Ramos (cell line): ENCODE measurements around the gene CELF2.

Experiments used
- in situ Hi-C: fragments of 300-500 bp; cut with MboI; formaldehyde crosslinking; loops from one replicate; pipeline ENCODE4 v1.14.3; 2022; ENCODE audit warnings: low sequenced_read_pairs; ENCODE audit not compliant: unreplicated experiment

CELF2 gene

DNA sequence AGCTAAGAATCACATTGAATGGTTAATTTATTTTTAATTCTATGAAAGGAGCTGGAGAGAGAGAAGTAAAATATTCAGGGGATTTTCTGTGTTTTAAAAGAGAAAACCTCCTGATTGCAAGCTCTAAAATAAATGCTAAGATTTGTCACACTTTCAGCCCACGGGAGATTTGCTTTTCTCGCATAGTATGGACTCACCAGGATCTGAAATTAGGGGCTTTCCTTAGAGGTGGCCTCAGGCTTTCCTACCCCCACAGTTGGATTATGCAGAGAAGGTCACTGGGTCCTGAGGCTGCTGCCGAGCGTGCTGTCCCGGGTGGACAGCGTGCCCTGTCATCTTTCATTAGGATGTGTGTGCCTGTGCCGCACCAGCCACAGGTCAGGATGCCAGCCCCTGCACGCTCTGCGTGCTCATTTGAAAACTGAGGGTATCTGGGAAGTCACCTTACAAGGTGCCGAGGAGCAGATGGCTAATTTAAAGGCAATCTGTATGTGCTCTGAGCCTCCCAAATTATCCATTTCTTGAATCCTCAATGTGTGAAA lies 258.8 kb downstream of the CELF2 start:
- in situ Hi-C loops: no loop called here

DNA sequence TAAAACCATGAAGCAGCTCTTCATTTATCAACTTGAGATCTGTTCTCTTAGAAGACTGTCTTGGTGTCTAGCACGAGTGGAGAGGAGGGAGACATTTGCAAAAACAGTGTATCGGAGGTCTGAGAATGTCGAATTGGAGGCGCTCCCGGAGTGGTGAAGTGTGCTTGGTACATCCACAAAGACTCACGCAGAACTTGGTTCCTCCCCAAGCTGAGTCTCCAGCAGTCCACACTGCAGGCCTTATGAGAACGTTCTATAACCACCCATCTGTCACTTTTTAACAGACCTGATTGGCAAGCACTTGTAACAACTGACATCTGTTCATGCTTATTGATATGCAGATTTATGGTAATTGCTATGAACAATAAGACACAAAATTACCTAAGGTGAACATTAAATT lies 261.6 kb downstream of the CELF2 start:
- in situ Hi-C loops: no loop called here

DNA sequence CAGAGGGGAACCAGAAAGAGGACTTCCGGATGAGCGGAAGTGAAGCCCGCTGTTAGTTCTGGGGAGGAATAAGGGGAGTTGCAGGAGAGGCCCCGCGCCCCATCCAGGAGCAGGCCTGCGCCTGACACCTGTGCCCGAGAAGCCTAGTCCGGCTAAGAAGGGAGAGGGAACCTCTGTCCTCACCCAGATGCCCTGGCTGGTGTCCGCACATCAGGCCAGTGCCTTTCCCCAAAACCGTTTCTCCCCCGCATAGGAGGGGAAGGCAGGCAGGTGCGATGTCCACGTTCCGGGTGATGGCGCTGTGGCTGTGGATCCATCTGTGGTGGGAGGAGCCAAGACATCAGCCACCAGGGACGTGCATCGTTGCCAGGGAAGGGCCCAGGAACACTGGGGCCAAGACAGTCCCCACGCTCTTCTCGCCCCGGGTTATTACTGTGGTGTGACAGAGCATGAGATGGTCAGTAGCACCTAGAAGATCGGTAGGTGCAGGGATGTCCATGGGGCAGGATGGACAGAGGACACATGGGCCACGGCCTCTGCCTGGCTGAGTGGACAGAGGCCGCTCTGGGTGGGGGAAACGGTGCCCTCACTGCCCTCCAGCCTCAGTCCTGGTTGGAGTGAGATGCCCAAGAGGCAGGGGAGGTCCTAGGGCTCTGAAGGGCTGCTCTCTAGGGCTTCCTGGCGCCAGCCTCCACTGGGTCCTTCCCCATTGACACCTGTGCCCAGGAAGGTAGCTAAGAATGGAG lies 262.7 kb downstream of the CELF2 start:
- in situ Hi-C loops: no loop called here

DNA sequence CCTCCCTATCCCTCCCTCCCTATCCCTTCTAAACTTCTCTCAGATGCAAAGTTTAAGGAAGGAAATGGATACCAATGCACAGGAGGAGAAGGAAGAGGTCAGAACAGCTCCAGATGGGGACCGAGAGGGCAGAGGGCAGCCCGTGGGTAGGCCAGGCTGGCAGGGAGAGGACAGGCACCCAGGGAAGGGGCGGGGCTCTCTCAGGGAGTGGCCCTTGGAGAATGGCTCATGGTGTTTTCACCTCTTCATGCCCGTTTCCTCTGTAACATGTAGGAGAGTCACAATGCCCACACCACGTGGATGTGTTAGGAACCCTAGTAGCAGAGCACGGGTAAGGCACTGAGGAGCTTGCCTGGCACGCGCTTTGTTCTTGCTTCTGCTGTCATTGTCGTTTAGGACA lies 264.5 kb downstream of the CELF2 start:
- in situ Hi-C loops: no loop called here

DNA sequence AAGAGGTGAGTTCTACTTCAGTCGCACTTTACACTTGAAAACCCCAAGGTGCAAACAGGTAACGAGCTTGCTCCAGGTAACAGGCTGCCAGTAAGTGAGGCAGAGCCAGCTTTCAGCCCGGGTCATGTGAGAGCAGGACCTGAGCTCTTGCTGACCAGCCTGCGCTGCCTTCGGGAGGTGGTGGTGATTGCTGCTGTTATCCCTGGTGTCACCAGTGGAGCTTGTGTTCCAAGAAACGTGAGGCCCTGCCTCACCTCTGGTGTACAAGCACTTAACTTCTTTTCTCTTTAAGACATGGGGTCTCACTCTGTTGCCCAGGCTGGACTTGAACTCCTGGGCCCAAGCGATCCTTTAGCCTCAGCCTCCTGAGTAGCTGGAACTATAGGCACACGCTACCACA lies 265.0 kb downstream of the CELF2 start:
- in situ Hi-C loops: no loop called here

DNA sequence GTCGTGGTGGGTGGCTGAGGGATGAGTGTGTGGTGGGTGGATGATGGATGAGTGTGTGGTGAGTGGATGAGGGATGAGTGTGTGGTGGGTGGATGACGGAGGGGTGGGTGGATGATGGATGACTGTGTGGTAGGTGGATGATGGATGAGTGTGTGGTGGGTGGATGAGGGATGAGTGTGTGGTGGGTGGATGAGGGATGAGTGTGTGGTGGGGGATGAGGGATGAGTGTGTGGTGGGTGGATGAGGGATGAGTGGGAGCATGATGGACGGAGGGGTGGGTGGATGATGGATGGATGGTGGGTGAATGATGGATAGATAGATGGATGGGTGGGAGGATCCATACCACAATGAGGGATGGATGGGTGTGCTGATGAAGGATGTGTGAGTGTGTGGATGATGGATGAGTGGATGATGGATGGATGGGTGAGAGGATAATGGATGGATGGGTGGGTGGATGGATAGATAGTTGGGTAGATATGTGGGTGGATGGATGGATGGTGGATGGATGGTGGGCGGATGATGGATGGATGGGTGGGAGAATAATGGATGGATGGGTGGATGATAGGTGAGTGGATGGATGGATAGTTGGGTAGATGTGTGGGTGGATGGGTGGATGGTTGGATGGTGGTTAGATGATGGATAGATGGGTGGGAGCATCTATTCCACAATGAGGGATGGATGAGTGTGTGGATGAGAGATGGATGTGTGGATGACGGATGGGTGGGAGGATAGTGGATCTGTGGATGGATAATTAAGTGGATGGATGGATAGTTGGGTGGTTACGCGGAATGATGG lies 266.8 kb downstream of the CELF2 start:
- in situ Hi-C loops: no loop called here

DNA sequence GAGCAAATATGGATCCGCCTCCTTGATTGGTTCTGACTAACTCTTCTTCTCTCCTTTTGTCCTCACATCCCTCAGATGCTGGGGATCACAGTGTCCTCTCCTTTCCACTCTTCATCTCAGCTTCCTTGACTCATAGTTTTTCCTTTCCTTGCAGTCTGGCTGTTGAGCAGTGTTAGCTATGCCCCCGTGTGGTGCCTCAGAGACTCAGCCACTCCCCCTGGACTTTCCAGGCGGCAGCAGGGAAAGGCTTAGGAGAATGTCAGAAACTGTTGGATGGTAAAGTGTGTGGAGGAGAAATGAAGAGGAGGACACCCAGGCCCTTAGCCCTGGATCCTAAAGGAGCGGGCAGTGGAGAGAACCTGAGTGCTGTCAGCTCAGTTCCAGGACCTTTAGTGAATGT lies 267.5 kb downstream of the CELF2 start:
- in situ Hi-C loops: no loop called here

DNA sequence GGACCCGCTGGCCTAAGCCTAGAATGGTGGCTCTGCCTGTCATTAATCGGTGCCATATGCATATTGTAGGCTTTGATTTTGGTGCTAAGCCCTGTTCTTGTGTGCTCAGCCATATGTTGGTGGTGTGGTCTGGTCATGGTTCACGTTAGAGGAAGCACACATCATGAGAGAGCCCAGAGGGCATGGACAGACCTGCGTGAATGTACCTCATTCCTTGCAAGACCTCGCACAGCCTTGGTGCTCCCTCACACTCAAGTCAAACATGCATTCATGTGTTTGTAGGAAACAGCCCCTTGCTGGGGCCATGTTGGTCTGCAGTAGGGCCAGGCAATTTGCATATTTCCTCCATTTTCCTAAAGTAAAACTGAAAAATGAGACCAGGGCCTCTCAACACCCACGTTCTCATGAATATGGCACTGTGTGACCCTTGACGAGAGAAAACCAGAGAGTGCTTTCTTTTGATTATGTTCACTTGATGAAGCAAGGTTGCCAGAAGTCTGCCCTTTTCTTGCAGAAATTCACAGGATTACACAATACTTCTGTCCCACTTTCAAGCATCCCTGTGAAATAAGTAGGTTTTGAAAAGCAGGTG lies 268.7 kb downstream of the CELF2 start:
- in situ Hi-C loops: no loop called here

DNA sequence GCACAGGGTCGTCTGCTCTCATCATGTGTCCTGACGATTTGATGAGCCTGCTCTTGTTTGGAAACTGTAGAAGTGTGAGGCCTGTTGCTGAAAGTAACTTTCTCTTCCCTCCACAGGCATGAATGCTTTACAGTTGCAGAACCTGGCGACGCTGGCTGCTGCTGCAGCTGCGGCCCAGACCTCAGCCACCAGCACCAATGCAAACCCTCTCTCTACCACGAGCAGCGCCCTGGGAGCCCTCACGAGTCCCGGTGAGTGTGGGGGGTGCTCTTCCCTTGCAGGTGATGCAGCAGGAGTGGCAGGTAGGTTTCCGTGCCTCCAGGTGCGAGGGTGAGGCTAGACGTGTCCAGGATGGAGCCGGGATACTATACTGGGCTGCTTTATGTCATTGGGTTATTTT lies 270.6 kb downstream of the CELF2 start:
- in situ Hi-C loops: no loop called here

DNA sequence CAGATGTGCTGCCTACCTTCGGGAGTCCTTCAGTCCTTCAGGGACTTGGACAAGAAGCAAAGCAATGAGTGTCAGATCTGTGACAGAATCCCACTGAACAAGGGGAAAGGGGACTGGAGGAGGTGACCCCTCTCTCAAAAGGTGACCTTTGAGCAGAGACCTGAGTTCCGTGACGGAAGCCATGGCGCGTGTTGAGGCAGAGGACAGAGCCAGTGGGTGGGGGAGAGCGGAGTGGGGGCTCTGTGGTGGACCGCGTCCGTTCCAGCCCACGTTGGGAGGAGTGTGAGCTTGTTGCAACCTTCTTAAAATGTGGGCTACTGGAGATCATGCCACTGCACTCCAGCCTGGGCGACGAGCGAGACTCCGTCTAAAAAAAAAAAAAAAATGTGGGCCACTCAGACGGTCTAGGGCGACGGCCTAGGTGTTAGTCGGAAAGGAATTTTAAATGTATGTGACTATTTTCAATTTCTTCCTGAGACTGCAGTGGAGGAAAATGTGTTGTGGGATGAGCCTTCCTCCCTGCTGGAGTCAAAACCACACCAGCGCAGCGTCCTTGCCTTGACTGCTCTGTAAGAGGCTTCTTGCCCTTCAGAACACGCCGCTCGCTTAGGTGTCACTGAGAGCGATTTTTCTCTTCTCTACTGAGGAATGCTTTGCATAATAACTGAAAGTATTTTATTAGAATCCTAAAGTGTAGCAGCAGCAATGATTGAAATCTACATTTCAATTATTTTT lies 272.7 kb downstream of the CELF2 start:
- in situ Hi-C loops: no loop called here

DNA sequence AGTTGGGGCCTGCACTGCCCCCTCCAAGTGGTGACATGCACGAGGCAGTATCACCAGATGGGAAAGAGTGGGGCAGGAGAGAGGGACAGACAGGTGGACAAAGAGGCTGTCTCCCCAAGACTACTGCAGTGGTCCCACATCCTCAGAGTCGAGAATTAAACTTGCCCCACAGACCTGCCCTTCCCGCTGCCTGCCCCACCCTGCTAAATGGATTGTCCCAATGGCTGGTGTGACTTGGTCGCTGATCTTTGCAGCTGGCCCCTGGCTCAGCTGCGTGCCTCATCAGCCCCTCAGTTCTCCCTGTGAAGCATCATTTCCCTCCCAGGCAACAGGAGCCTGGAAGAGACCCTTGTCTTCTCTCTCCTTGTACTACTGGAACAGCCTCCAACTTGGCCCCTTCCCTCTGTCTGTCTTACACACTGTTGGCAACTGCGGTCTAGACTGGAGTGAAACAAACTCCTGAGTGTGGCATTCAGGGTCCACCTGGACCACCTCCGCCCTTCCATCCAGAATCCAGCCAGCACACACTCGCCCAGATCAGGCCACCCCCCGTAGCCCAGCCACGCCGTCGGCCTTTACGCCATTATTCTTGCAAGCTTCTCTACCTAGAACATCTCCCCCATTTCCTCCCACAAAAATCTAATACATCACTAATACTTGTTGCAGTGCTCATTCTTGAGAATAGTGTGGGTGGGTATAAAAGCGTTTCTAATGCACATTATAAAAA lies 275.1 kb downstream of the CELF2 start:
- in situ Hi-C loops: no loop called here

DNA sequence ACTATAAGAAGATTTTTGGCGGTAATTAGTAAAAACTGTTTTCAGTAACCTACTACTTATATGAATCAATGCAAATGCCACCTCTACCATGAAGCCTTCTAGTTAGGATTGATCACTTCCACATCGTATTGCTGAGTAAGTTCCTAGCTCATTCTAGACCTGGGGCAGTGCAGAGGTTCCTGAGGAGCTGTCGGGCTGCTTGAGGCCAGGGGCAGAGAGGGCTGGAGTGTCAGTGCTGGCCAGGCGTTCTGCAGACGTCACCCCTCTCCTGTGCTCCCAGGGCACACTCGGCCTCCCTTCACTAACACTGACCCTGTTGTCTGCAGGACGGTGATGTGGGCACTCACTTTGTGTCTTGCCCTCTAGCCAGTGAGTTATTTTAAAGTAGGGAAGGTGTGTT lies 275.7 kb downstream of the CELF2 start:
- in situ Hi-C loops: no loop called here

DNA sequence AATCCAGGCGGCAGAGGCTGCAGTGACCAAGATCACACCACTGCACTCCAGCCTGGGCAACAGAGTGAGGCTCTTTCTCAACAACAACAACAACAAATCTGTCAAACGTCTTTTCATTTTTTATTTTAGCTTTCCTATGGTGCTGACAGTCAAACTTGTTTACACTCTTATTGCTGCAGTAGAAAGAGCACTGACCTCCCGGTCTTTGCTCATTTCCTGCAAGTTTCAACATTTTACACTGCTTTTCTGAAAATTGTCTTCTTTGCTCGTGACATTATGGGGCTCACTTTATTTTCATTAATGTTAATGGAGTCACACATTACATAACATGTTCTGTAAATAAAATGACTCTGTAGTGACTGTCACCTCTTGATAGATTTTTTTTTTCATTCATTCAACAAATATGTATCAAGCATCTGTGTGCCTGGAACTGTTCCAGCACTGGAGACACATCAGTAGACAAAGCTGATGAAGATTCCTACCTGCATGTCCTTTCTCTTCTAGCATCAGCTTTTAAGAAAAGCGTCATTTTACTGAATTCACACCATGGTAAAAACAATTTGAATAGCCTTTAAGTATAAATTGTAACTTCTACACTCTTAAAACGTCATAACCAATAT lies 277.3 kb downstream of the CELF2 start:
- in situ Hi-C loops: no loop called here

DNA sequence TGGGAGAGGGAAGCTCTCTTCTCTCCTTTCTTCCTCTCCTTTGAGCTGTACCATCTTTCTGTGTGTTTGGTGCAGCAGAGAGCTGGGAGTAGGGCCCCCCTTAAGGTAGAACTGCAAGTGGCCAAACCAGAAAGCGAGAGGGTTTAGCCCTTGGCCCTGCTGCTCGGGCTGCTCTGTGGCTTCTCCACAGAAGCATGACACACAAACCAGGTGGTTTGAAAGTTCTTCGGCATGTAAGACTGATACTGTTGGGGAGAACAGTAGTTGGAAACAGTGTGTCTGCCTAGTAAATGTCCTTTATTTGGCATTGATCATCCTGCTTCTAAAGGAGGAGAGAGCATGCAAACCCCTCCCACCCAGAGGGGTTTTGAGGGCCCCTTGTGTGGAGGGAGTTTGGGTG lies 277.8 kb downstream of the CELF2 start:
- in situ Hi-C loops: no loop called here

DNA sequence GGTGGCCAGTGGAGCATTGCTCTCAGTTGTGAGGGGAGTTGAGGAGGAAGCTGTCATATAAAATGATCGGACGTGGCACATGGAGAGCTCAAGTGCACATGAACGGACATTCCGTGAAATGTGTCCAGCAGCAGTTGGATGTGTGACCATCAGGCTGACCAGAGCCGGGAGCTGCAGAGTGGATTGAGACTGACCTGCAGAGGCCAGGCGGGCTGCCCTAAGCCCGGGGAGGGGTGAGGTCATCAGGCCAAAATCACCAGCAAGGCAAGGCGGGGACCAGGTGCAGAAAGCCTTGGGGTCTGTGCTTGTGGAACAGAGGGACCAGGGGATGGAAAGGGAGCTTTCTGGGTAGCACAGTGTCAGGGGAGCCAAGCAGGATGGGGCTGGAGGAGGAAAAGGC lies 279.5 kb downstream of the CELF2 start:
- in situ Hi-C loops: no loop called here

DNA sequence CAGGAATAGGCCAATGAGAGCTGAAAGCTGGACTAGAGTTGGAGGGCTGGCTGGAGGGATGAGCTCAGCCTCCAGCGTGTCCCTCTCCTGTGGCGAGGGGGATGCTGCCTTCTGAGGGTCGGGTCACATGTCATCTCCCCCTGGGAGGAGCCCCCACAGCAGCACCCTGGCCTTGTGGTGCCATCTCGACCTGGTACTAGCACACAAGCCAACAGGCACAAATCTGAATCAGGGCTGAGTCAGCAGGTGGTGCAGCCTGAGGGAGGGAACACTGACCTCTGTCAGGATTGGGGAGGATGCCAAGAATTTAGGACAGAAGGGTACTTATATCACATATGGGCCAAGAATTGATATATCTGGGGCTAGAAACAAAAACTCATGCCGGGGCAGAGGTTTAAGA lies 280.4 kb downstream of the CELF2 start:
- in situ Hi-C loops: no loop called here

DNA sequence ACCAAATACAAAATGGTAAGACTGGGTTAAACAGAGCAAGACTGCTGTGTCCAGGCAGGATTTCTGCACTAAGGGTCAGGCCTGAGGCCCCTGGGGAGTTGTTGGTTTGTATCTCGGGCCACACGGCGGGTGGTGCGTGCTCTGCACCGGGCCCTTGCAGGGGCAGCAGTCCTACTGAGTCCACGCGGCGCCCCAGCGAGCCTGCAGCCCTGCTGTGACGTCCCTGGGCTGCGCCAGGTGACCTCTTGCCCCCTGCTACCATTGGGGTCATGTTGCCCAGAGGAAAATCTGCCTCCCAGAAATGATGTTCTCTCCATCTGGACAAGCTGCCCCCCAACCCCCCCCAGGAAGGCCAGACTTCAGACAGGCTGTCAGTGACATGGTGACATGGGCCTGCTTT lies 281.5 kb downstream of the CELF2 start:
- in situ Hi-C loops: no loop called here

DNA sequence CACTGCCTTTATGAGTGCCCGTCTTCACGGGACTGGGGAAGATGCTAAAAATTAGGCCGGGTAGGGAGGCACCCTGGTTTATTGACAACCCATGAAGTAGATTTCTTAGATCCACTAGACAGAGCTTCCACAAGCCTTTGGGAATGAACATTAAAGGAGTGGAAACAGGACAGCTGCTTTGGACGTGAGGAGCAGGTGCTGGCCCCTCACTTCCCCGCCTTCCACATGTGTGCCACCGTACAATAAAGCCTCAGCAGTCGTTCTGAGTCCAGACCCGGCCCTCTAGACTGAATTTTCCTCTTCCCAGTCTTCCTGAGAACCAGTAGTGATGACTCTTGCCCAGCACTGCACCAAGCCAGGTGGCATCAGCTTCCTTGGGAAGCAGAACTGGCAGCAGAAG lies 282.4 kb downstream of the CELF2 start:
- in situ Hi-C loops: no loop called here

DNA sequence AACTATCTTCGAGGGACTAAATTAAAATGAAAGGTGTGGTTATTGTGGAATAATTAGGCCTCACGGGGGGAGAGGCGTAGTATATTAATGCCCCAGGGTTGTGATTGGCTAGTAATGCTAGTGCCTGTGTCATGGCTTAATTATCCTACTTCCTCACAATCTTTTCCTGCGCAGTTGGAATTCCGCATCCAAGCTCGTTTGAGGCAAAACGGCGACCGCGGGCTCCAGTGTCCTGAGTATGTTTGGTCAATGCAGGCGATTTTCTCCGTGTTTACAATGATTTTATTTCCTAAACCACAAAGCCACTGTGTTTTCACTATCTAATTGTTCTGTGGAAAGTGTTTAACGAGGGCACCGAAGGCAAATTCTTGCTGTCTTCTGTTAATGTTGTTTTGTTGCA lies 282.9 kb downstream of the CELF2 start:
- in situ Hi-C loops: no loop called here
